H1 (cell line): ENCODE measurements around the gene DLST. TPM values are rescaled to one million over a fixed set of nuclear protein-coding genes. Genes with fewer than 3 reads are reported as not detected.

Experiments
- CEBPB ChIP-seq: IDR thresholded peaks from 2 replicates; pipeline ENCODE4 v1.6.1; 2012; ENCODE audit warnings: low read depth, low read length
- EGR1 ChIP-seq: IDR thresholded peaks from 2 replicates; pipeline ENCODE4 v1.6.1; 2011; ENCODE audit warnings: low read depth, low read length, borderline replicate concordance
- EP300 ChIP-seq, 2 experiments: IDR thresholded peaks; 1 replicate in 1 of 2; 2 replicates in 1 of 2; pipeline ENCODE4 v1.6.1; 2011 to 2012; ENCODE audit warnings: low read depth in 2 of 2, low read length in 2 of 2, mild to moderate bottlenecking in 2 of 2, borderline replicate concordance in 1 of 2, inconsistent platforms in 1 of 2, moderate library complexity in 1 of 2
- JUN ChIP-seq: IDR thresholded peaks from 2 replicates; pipeline ENCODE4 v1.6.1; 2011; ENCODE audit warnings: low read depth, mild to moderate bottlenecking, improper control_type of control experiment, low read length
- NANOG ChIP-seq: IDR thresholded peaks from 2 replicates; pipeline ENCODE4 v1.6.1; 2011; ENCODE audit warnings: low read length, low read depth, mild to moderate bottlenecking, inconsistent platforms; ENCODE audit not compliant: insufficient read depth, poor library complexity, severe bottlenecking
- PHF8 ChIP-seq: fragments of 200-600 bp; sonication (generic); conservative IDR thresholded peaks from 2 replicates; pipeline ENCODE4 v1.7.1; 2012; ENCODE audit warnings: low read depth, mild to moderate bottlenecking, inconsistent platforms, low read length, moderate library complexity
- SIRT6 ChIP-seq: IDR thresholded peaks from one replicate; pipeline ENCODE4 v1.7.1; 2012; ENCODE audit warnings: low read length, inconsistent platforms
- polyA plus RNA-seq, 7 experiments: library from polyadenylated mRNA; depleted of rRNA in 3 of 7; stranded (reverse) in 5 of 7; unstranded in 2 of 7; fragments of >200 nt in 5 of 7; fragments of 200-250 nt in 2 of 7; gene quantifications; 1 replicate in 5 of 7; 2 replicates in 1 of 7; 4 replicates in 1 of 7; pipeline versions ENCODE4 v1.2.1 to v1.2.3, GENCODE V29; 2011 to 2013; ENCODE audit warnings: missing spikeins in 2 of 7, mixed read lengths in 2 of 7
- total RNA-seq: library from RNA; stranded (reverse); fragmentation: NEBNext Ultra II Directional; extraction: Animal tissue kit (Norgen Biotek cat#: 25700); gene quantifications from 2 replicates; pipeline ENCODE4 v1.2.1, GENCODE V29; 2021
- TF ChIP-seq, protein P1 (sequence below): fragments of 300-600 bp; sonication (generic); IDR thresholded peaks from 2 replicates; pipeline ENCODE4 v1.7.1; 2012; ENCODE audit warnings: low read length, moderate library complexity, mild to moderate bottlenecking, inconsistent platforms; ENCODE audit not compliant: insufficient replicate concordance
- TF ChIP-seq, protein P2 (sequence below), 3 experiments: IDR thresholded peaks; 1 replicate in 2 of 3; 2 replicates in 1 of 3; pipeline versions ENCODE4 v1.5.1 to v1.6.1; 2011; ENCODE audit warnings: low read length in 3 of 3, mild to moderate bottlenecking in 3 of 3, inconsistent platforms in 2 of 3, low read depth in 1 of 3, moderate library complexity in 1 of 3; ENCODE audit not compliant: insufficient read depth in 1 of 3; ENCODE audit errors: control extremely low read depth in 1 of 3

DLST gene
- total and polyA plus RNA-seq, 2 of the 8 experiments (the other 6 are each of a cell fraction or from before 2014, with no cell fraction given), result 96.5 to 117 TPM

DNA sequence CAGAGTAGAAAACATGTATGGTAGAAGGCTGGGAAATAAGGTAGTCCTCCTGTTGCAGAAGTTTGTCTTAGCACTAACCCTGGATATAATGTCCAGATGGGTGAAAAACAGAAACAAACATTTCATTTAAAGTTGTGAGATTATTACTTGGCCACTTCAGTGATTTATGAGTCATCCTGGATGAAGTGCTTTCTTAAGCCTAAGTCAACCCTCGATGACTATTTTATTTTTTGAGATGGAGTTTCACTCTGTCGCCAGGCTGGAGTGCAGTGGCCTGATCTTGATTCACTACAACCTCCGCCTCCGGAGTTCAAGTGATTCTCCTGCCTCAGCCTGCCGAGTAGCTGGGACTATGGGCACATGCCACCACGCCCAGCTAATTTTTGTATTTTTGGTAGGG lies 10.2 kb downstream of the DLST start (continued):
- TF ChIP-seq, protein P1, sequence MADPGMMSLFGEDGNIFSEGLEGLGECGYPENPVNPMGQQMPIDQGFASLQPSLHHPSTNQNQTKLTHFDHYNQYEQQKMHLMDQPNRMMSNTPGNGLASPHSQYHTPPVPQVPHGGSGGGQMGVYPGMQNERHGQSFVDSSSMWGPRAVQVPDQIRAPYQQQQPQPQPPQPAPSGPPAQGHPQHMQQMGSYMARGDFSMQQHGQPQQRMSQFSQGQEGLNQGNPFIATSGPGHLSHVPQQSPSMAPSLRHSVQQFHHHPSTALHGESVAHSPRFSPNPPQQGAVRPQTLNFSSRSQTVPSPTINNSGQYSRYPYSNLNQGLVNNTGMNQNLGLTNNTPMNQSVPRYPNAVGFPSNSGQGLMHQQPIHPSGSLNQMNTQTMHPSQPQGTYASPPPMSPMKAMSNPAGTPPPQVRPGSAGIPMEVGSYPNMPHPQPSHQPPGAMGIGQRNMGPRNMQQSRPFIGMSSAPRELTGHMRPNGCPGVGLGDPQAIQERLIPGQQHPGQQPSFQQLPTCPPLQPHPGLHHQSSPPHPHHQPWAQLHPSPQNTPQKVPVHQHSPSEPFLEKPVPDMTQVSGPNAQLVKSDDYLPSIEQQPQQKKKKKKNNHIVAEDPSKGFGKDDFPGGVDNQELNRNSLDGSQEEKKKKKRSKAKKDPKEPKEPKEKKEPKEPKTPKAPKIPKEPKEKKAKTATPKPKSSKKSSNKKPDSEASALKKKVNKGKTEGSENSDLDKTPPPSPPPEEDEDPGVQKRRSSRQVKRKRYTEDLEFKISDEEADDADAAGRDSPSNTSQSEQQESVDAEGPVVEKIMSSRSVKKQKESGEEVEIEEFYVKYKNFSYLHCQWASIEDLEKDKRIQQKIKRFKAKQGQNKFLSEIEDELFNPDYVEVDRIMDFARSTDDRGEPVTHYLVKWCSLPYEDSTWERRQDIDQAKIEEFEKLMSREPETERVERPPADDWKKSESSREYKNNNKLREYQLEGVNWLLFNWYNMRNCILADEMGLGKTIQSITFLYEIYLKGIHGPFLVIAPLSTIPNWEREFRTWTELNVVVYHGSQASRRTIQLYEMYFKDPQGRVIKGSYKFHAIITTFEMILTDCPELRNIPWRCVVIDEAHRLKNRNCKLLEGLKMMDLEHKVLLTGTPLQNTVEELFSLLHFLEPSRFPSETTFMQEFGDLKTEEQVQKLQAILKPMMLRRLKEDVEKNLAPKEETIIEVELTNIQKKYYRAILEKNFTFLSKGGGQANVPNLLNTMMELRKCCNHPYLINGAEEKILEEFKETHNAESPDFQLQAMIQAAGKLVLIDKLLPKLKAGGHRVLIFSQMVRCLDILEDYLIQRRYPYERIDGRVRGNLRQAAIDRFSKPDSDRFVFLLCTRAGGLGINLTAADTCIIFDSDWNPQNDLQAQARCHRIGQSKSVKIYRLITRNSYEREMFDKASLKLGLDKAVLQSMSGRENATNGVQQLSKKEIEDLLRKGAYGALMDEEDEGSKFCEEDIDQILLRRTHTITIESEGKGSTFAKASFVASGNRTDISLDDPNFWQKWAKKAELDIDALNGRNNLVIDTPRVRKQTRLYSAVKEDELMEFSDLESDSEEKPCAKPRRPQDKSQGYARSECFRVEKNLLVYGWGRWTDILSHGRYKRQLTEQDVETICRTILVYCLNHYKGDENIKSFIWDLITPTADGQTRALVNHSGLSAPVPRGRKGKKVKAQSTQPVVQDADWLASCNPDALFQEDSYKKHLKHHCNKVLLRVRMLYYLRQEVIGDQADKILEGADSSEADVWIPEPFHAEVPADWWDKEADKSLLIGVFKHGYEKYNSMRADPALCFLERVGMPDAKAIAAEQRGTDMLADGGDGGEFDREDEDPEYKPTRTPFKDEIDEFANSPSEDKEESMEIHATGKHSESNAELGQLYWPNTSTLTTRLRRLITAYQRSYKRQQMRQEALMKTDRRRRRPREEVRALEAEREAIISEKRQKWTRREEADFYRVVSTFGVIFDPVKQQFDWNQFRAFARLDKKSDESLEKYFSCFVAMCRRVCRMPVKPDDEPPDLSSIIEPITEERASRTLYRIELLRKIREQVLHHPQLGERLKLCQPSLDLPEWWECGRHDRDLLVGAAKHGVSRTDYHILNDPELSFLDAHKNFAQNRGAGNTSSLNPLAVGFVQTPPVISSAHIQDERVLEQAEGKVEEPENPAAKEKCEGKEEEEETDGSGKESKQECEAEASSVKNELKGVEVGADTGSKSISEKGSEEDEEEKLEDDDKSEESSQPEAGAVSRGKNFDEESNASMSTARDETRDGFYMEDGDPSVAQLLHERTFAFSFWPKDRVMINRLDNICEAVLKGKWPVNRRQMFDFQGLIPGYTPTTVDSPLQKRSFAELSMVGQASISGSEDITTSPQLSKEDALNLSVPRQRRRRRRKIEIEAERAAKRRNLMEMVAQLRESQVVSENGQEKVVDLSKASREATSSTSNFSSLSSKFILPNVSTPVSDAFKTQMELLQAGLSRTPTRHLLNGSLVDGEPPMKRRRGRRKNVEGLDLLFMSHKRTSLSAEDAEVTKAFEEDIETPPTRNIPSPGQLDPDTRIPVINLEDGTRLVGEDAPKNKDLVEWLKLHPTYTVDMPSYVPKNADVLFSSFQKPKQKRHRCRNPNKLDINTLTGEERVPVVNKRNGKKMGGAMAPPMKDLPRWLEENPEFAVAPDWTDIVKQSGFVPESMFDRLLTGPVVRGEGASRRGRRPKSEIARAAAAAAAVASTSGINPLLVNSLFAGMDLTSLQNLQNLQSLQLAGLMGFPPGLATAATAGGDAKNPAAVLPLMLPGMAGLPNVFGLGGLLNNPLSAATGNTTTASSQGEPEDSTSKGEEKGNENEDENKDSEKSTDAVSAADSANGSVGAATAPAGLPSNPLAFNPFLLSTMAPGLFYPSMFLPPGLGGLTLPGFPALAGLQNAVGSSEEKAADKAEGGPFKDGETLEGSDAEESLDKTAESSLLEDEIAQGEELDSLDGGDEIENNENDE, result no peak
- TF ChIP-seq SIRT6, result no peak
- no peak for TF ChIP-seq NANOG
- no peak for TF ChIP-seq PHF8
- TF ChIP-seq, protein P2, sequence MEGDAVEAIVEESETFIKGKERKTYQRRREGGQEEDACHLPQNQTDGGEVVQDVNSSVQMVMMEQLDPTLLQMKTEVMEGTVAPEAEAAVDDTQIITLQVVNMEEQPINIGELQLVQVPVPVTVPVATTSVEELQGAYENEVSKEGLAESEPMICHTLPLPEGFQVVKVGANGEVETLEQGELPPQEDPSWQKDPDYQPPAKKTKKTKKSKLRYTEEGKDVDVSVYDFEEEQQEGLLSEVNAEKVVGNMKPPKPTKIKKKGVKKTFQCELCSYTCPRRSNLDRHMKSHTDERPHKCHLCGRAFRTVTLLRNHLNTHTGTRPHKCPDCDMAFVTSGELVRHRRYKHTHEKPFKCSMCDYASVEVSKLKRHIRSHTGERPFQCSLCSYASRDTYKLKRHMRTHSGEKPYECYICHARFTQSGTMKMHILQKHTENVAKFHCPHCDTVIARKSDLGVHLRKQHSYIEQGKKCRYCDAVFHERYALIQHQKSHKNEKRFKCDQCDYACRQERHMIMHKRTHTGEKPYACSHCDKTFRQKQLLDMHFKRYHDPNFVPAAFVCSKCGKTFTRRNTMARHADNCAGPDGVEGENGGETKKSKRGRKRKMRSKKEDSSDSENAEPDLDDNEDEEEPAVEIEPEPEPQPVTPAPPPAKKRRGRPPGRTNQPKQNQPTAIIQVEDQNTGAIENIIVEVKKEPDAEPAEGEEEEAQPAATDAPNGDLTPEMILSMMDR (IDR thresholded peaks at IDR 0.05; ENCODE audit: control extremely low read depth in 1 of 3, insufficient read depth in 1 of 3, low read depth in 1 of 3, low read length in 3 of 3), result no peak
- TF ChIP-seq JUN, result no peak
- no peak for TF ChIP-seq EGR1
- TF ChIP-seq CEBPB, result no peak
- no peak for TF ChIP-seq EP300 (IDR thresholded peaks at IDR 0.05; ENCODE audit: borderline replicate concordance in 1 of 2, low read depth in 2 of 2, low read length in 2 of 2)
